Activated CD4-positive, alpha-beta T cell treated with anti-CD3 and anti-CD28 coated beads, Interleukin-2, Interleukin-6, amounts not matched to agents 100 ng/mL and 50 ng/mL, durations not matched to agents 16 hours and 8 hours (primary cell): Measurements from ENCODE around the gene LRRC4C.

Experiments
- DNase-seq: peaks from one replicate; pipeline ENCODE4 v3.0.0-alpha.2; 2020

LRRC4C gene

GRCh38 chr11:41320653-41321052, 138.8 kb downstream of the LRRC4C start:
- no peak for DNase-seq

- no peak for DNase-seq
These were observed 139.2 kb downstream of the LRRC4C start for GRCh38 chr11:41320238-41320637.

DNA sequence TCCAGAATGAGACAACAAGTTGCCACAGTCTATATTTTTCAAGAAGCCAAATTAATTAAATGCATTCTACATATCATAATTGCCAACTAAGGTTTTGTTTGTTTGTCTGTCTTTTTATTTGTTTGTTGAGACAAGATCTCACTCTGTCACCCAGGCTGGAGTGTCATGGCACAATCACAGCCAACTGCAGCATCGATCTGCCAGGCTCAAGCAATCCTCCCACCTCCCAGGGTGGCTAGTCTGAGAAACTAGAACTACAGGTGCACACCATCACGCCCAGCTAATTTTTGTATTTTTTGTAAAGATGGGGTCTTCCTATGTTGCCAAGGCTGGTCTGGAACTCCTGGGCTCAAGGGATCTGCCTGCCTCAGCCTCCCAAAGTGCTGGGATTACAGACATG, 140.0 kb downstream of the LRRC4C start:
- DNase-seq: no peak

GRCh38 chr11:41316751-41317150, 142.7 kb downstream of the LRRC4C start:
- DNase-seq: no peak

DNA sequence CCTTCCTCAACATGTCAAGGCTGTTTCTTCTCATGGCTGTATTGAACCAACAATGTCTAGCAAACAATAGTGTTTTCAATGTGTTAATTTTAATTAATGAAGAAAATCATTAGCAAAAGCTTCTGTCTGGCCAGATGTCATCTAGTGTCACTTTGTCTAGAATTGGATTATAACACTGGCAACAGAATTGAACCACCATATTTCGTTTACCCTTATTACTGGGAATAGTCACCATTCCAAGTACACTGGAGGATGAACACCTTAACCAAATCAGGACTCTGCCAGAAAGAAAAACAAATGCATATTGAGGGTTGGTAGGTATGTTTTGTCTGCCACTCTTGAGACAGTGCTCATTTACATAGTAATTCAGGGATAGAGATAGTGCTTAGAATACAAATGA, 146.2 kb downstream of the LRRC4C start:
- no peak for DNase-seq

GRCh38 chr11:41309716-41310115, 149.7 kb downstream of the LRRC4C start:
- DNase-seq: no peak

- DNase-seq: no peak
These were observed 150.3 kb downstream of the LRRC4C start for GRCh38 chr11:41309111-41309522.

GRCh38 chr11:41308286-41308685, 151.2 kb downstream of the LRRC4C start:
- no peak for DNase-seq

GRCh38 chr11:41307296-41308080, 152.0 kb downstream of the LRRC4C start:
- no peak for DNase-seq

DNA sequence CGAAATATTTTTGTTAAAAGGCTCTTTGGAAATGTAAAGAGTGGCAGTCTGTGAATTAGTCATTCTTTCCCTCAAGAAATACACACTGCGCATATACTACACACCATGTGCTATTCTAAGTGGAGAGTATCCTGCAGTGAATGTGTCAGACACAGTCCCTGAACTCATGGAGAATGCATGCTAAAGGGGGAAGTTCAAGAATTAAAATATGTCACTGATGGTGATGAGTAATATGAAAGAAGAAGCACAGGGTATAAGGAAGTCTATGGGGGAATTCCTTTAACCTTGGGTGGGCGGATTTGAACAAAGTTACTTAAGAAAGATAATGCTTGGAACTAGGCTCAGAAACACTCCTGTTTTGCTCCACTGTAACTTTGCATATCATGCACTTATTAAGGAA, 153.0 kb downstream of the LRRC4C start:
- no peak for DNase-seq

- DNase-seq: no peak
These were observed 158.4 kb downstream of the LRRC4C start for GRCh38 chr11:41301023-41301422.

GRCh38 chr11:41289408-41289807, 170.0 kb downstream of the LRRC4C start:
- DNase-seq: no peak

GRCh38 chr11:41286751-41287150, 172.7 kb downstream of the LRRC4C start:
- no peak for DNase-seq

- DNase-seq: no peak
These were observed 175.1 kb downstream of the LRRC4C start for GRCh38 chr11:41284354-41284753.

GRCh38 chr11:41283191-41283930, 176.1 kb downstream of the LRRC4C start:
- no peak for DNase-seq

- no peak for DNase-seq
These were observed 177.1 kb downstream of the LRRC4C start for GRCh38 chr11:41282395-41282794.

DNA sequence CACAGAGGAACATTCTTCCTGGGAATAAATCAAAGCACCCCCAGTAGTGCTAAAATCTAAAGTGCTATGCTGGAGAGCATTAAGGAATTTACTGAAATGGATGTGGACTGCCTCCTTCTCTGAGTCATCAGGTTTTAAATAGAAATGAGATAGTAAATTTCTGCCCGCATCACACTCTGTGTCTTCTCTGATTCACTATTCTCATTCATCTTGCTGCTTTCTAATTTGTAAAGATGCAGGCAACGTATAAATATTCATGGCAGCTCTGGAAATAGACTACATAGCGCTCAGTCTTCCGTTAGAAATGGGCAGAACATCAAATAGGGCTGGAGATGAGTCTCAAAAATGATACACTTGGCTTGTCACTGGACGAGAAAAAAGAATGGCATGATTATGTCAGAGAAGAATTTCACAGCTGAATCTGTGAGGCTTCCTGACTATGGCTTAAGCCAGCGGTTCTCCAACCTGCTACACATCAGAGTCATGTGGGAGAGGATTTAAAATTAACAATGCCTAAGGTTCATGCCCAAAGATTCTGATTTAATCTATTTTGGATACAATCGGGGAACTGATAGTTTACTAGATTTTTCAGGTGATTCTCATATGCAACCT, 178.2 kb downstream of the LRRC4C start:
- DNase-seq: no peak

DNA sequence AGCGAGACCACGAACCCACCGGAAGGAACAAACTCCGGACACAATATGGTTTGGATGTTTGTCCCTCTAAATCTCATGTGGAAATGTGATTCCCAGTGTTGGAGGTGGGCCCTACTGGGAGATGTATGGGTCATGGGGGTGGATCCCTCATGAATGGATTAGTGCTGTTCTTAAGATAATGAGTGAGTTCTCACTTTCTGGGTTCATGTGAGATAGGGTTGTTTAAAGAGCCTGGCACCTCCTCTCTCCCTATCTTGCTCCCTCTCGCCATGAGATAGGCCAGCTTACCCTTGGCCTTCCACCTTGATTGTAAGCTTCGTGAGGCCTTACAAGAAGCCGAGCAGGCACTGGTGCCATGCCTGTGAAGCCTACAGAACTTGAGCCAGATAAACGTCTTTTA, 184.6 kb downstream of the LRRC4C start:
- DNase-seq: no peak

DNA sequence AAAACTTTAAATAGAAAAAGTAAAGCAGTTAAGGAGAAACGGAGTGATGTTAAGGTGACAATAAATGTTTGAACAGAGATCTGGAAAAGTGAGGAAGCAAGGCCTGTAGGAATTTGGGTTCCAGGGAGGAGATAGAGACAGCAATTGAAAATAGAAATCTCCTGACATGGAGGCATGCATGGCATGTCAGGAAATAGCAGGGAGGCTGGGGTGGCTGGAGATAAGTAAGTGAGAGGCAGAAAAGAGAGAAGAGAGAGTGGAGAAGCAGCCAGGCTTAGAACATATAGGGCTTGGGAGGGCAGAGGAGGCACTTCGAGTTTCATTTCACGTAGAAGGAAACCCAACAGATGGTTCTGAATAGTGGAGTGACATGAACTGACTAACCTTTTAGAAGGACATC, 185.5 kb downstream of the LRRC4C start:
- DNase-seq: no peak

DNA sequence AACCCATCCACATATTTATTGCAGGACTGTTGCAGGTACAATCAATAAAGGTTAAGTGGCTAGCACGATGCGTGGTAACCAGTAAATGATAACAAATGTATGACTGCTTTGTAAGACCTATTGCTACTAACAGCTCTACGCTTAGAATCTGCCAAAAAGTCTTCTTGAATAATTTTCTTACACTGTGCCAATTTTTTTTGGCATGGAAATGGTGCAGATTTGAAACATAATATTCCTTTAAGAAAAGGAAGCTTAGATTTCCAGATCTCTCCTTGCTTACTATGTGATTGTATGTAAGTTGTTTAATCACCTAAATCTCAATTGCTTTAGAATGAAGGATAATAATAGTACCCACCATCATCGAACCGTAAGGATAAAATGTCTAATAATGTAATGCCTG, 192.0 kb downstream of the LRRC4C start:
- DNase-seq: no peak

DNA sequence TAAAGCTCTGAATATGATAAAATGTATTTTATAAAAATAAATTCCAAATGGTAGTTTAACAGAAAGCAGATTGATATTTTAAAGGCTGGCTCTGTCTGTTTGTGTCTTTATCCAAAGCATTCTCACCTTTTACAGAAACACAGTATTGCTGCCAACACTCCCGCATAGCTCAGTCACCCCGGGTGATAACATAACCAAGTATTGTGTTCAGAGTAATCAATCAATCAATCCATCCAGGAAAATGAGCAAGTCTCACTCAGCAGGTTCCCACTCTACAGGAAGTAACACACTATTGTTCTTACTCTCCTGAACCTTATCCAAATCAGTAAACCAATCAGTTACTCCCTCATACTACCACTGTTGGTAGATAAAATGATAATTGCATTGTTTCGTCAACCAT, 203.4 kb downstream of the LRRC4C start:
- DNase-seq: no peak

- no peak for DNase-seq
These were observed 204.5 kb downstream of the LRRC4C start for GRCh38 chr11:41254966-41255365.

- DNase-seq: no peak
These were observed 209.0 kb downstream of the LRRC4C start for GRCh38 chr11:41250408-41250935.

GRCh38 chr11:41247621-41248020, 211.8 kb downstream of the LRRC4C start:
- DNase-seq: no peak
